ENCODE data around the gene VSTM2L.

DNA sequence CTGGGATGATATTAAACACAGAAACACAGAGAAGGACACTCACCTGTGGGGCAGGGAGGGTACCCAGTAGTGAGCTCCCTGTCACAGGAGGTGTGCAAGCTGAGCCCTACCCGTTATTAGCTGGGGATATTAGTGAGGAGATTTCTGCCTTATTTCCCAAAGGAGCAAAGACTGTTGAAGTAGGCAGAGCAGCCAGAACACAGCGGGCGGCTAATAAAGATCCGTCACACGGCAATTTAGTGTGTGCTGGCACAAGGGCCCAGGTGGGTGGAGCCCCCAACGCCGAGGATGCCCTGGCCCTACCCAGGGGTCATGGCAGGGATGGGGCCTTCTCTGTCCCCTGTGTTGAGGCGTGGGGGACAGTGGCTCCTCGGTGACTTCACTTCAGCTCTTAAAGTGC lies 8.3 kb downstream of the VSTM2L start:
- TF ChIP-seq POLR2A (IDR thresholded peaks at IDR 0.05) (no peak), EP300 (IDR thresholded peaks at IDR 0.05) (no peak), POLR2AphosphoS5 (IDR thresholded peaks at IDR 0.05) (no peak)
- TF ChIP-seq, protein P1, sequence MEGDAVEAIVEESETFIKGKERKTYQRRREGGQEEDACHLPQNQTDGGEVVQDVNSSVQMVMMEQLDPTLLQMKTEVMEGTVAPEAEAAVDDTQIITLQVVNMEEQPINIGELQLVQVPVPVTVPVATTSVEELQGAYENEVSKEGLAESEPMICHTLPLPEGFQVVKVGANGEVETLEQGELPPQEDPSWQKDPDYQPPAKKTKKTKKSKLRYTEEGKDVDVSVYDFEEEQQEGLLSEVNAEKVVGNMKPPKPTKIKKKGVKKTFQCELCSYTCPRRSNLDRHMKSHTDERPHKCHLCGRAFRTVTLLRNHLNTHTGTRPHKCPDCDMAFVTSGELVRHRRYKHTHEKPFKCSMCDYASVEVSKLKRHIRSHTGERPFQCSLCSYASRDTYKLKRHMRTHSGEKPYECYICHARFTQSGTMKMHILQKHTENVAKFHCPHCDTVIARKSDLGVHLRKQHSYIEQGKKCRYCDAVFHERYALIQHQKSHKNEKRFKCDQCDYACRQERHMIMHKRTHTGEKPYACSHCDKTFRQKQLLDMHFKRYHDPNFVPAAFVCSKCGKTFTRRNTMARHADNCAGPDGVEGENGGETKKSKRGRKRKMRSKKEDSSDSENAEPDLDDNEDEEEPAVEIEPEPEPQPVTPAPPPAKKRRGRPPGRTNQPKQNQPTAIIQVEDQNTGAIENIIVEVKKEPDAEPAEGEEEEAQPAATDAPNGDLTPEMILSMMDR (IDR thresholded peaks at IDR 0.05) = no peak

Data from suprapubic skin (tissue), 4 donors.